Measurements from ENCODE around the gene SHISA9. TPM values are rescaled to one million over a fixed set of nuclear protein-coding genes. Genes with fewer than 3 reads are reported as not detected.

Gene SHISA9
- total RNA-seq, 1 experiment from 2014 or later, result not detected

- CTCF ChIA-PET, result no interaction called here
- DNase-seq (ENCODE audit: low read depth, low spot score) (no peak), ATAC-seq (no peak)
- TF ChIP-seq CTCF (IDR thresholded peaks at IDR 0.05 in 2 of 3, conservative IDR thresholded peaks at IDR 0.05 in 1 of 3; ENCODE audit: borderline replicate concordance in 1 of 3, insufficient read depth in 1 of 3, low read depth in 2 of 3, low read length in 2 of 3) (no peak), ZFX (IDR thresholded peaks at IDR 0.05) (no peak), YY1 (IDR thresholded peaks at IDR 0.05; ENCODE audit: extremely low read depth, insufficient replicate concordance, low read depth, low read length) (no peak), CEBPB (IDR thresholded peaks at IDR 0.05; ENCODE audit: low read depth) (no peak), EZH2 (IDR thresholded peaks at IDR 0.05) (no peak), EGR1 (IDR thresholded peaks at IDR 0.05; ENCODE audit: low read depth) (no peak), SP1 (IDR thresholded peaks at IDR 0.05; ENCODE audit: low read depth) (no peak), POLR2A (IDR thresholded peaks at IDR 0.05; ENCODE audit: borderline replicate concordance, extremely low read depth, insufficient read depth, insufficient read length) (no peak), SRF (IDR thresholded peaks at IDR 0.05; ENCODE audit: low read depth) (no peak)
- TF ChIP-seq, protein P1, sequence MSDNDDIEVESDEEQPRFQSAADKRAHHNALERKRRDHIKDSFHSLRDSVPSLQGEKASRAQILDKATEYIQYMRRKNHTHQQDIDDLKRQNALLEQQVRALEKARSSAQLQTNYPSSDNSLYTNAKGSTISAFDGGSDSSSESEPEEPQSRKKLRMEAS (IDR thresholded peaks at IDR 0.05), result no peak
- H3K9me2 ChIP-seq (ENCODE audit: insufficient read depth), result no peaks in the 10 kb centered on the region
- H3K79me2 ChIP-seq (ENCODE audit: insufficient read depth, low read length), result no peaks in the 10 kb centered on the region
- no peaks in the 10 kb centered on the region for H4K20me1 ChIP-seq (ENCODE audit: insufficient read depth)
- no peaks in the 10 kb centered on the region for H3K36me3 ChIP-seq (ENCODE audit: control insufficient read depth in 1 of 2, insufficient read depth in 2 of 2, low read length in 2 of 2)
- H3K27me3 ChIP-seq (ENCODE audit: insufficient read depth, low read length), result peaks cover 14% of the 10 kb centered on the region; the same call in 1 of the 2 replicates
- no peaks in the 10 kb centered on the region; a peak in 1 of 4 replicates for H3K4me1 ChIP-seq (ENCODE audit: control insufficient read depth in 1 of 2, insufficient read depth in 2 of 2, low read length in 2 of 2)
- no peaks in the 10 kb centered on the region for H3K9me3 ChIP-seq (ENCODE audit: control insufficient read depth in 1 of 2, insufficient read depth in 1 of 2, low read depth in 1 of 2, low read length in 2 of 2)
- H2AFZ ChIP-seq (ENCODE audit: low read depth, low read length, poor library complexity, severe bottlenecking), result no peak overlapping the region
- RAD21 ChIA-PET (ENCODE audit: low non-redundant PET in 1 of 2, low total read pairs in 2 of 2, uncharacterized antibody in 2 of 2, unreplicated experiment in 2 of 2), result no interaction called here
- no TSS peak for BruUV-seq (replicated peaks)
- no peak overlapping the region for H3K4me2 ChIP-seq (ENCODE audit: low read length)
- no peak overlapping the region for H3K4me3 ChIP-seq (replicated peaks in 1 of 2; ENCODE audit: low read depth in 1 of 2, low read length in 2 of 2)
- no peak overlapping the region for H3K9ac ChIP-seq (ENCODE audit: low read length)
- no peak overlapping the region for H3K27ac ChIP-seq (ENCODE audit: low read depth, low read length)
- intact Hi-C loops (cut with micrococcal nuclease), result no loop called here
- POLR2A ChIA-PET, result no interaction called here
Observed at GRCh38 chr16:12976496-12976895, 75.1 kb downstream of the SHISA9 start.

DNA sequence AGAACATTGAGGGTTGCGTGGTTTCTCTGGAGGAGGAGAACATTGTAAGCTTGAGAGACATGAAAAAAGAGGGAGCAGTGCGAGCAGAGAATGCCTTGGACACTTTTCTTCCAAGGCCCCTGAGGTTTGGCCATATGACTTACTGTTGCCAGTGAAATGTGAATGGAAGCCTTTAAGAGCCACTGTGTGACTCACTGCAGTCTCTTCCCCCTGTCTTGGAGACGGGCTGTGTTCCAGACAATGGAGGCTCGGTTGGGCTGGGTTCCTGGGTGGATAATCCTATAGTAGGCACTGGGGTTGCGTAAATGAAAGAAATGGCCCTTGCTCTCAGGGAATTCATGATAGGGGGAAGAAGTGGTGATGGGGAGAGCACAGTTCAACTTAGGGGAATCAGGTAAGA lies 75.5 kb downstream of the SHISA9 start:
- Histone ChIP-seq H3K4me2 (ENCODE audit: low read length) (no peak overlapping the region), H3K27me3 (ENCODE audit: insufficient read depth, low read length) (peaks cover 14% of the 10 kb centered on the region; the same call in 1 of the 2 replicates), H3K4me1 (ENCODE audit: control insufficient read depth in 1 of 2, insufficient read depth in 2 of 2, low read length in 2 of 2) (no peaks in the 10 kb centered on the region), H2AFZ (ENCODE audit: low read depth, low read length, poor library complexity, severe bottlenecking) (no peak overlapping the region), H3K27ac (ENCODE audit: low read depth, low read length) (no peak overlapping the region), H3K9ac (ENCODE audit: low read length) (no peak overlapping the region), H3K36me3 (ENCODE audit: control insufficient read depth in 1 of 2, insufficient read depth in 2 of 2, low read length in 2 of 2) (no peaks in the 10 kb centered on the region), H4K20me1 (ENCODE audit: insufficient read depth) (no peaks in the 10 kb centered on the region), H3K4me3 (replicated peaks in 1 of 2; ENCODE audit: low read depth in 1 of 2, low read length in 2 of 2) (no peak overlapping the region), H3K79me2 (ENCODE audit: insufficient read depth, low read length) (no peaks in the 10 kb centered on the region), H3K9me2 (ENCODE audit: insufficient read depth) (no peaks in the 10 kb centered on the region), H3K9me3 (ENCODE audit: control insufficient read depth in 1 of 2, insufficient read depth in 1 of 2, low read depth in 1 of 2, low read length in 2 of 2) (no peaks in the 10 kb centered on the region)
- DNase-seq (ENCODE audit: low read depth, low spot score), result no peak
- RAD21 ChIA-PET (ENCODE audit: low non-redundant PET in 1 of 2, low total read pairs in 2 of 2, uncharacterized antibody in 2 of 2, unreplicated experiment in 2 of 2), result no interaction called here
- intact Hi-C loops (cut with micrococcal nuclease), result no loop called here
- BruUV-seq (replicated peaks), result no TSS peak
- POLR2A ChIA-PET, result no interaction called here
- no peak for ATAC-seq
- CTCF ChIA-PET, result no interaction called here
- TF ChIP-seq SRF (IDR thresholded peaks at IDR 0.05; ENCODE audit: low read depth) (no peak), POLR2A (IDR thresholded peaks at IDR 0.05; ENCODE audit: borderline replicate concordance, extremely low read depth, insufficient read depth, insufficient read length) (no peak), CBX3 (IDR thresholded peaks at IDR 0.05; ENCODE audit: low read depth) (no peak), RAD21 (IDR thresholded peaks at IDR 0.05; ENCODE audit: low read depth) (no peak), ZFX (IDR thresholded peaks at IDR 0.05) (no peak), FOSL1 (IDR thresholded peaks at IDR 0.05; ENCODE audit: low read depth) (no peak), JUND (IDR thresholded peaks at IDR 0.05) (no peak), YY1 (IDR thresholded peaks at IDR 0.05; ENCODE audit: extremely low read depth, insufficient replicate concordance, low read depth, low read length) (no peak), TCF7L2 (IDR thresholded peaks at IDR 0.05; ENCODE audit: borderline replicate concordance, extremely low read depth, insufficient read depth, insufficient read length) (no peak), SIN3A (IDR thresholded peaks at IDR 0.05; ENCODE audit: low read depth) (no peak), EZH2phosphoT487 (IDR thresholded peaks at IDR 0.05; ENCODE audit: borderline replicate concordance) (no peak)
- TF ChIP-seq, protein P1 (IDR thresholded peaks at IDR 0.05), result no peak
